HEK293T (cell line): ENCODE data around the gene NFAM1.

Experiments
- CTCF ChIA-PET: fragments of 350-600 bp; formaldehyde crosslinking; extraction: SDS; loops from one replicate; lab custom pipeline; 2021; ENCODE audit warnings: antibody characterized with exemption, inconsistent platforms; lab: Yijun Ruan, JAX
- POLR2A ChIA-PET: fragments of 350-600 bp; formaldehyde crosslinking; extraction: SDS; loops from one replicate; lab custom pipeline; 2020; ENCODE audit warnings: antibody characterized with exemption, inconsistent platforms; lab: Yijun Ruan, JAX
- DNase-seq: peaks from one replicate; pipeline ENCODE4 v3.0.0; 2012; ENCODE audit warnings: mixed read lengths; ENCODE audit errors: extremely low spot score
- ARNT ChIP-seq: fragments of 450-650 bp; IDR thresholded peaks from 2 replicates; pipeline ENCODE4 v1.6.1; 2017; ENCODE audit warnings: mild to moderate bottlenecking
- BHLHE40 ChIP-seq: fragments of 450-650 bp; IDR thresholded peaks from 2 replicates; pipeline ENCODE4 v1.6.1; 2016; ENCODE audit warnings: mild to moderate bottlenecking, moderate library complexity, borderline replicate concordance
- CTBP1 ChIP-seq: fragments of 450-650 bp; IDR thresholded peaks from 2 replicates; pipeline ENCODE4 v1.6.1; 2016; ENCODE audit warnings: borderline replicate concordance
- ELF4 ChIP-seq: fragments of 450-650 bp; IDR thresholded peaks from 2 replicates; pipeline ENCODE4 v1.6.1; 2017; ENCODE audit warnings: antibody characterized with exemption
- FOXA1 ChIP-seq: fragments of 450-650 bp; IDR thresholded peaks from 2 replicates; pipeline ENCODE4 v1.6.1; 2016; ENCODE audit warnings: mild to moderate bottlenecking
- FOXK2 ChIP-seq: fragments of 450-650 bp; IDR thresholded peaks from 2 replicates; pipeline ENCODE4 v1.6.1; 2016; ENCODE audit warnings: mild to moderate bottlenecking
- FOXM1 ChIP-seq: fragments of 450-650 bp; IDR thresholded peaks from 2 replicates; pipeline ENCODE4 v1.6.1; 2017; ENCODE audit warnings: mild to moderate bottlenecking, borderline replicate concordance
- HDGF ChIP-seq: fragments of 450-650 bp; IDR thresholded peaks from 2 replicates; pipeline ENCODE4 v1.6.1; 2017; ENCODE audit warnings: antibody characterized with exemption, borderline replicate concordance
- L3MBTL2 ChIP-seq: fragments of 450-650 bp; conservative IDR thresholded peaks from 2 replicates; pipeline ENCODE4 v1.6.1; 2016; ENCODE audit warnings: mild to moderate bottlenecking
- LEF1 ChIP-seq: fragments of 450-650 bp; IDR thresholded peaks from 2 replicates; pipeline ENCODE4 v1.6.1; 2017; ENCODE audit warnings: mild to moderate bottlenecking, borderline replicate concordance
- NFRKB ChIP-seq: fragments of 450-650 bp; IDR thresholded peaks from 2 replicates; pipeline ENCODE4 v1.6.1; 2016; ENCODE audit warnings: mild to moderate bottlenecking, moderate library complexity
- PKNOX1 ChIP-seq: fragments of 450-650 bp; IDR thresholded peaks from 2 replicates; pipeline ENCODE4 v1.6.1; 2016
- SP1 ChIP-seq: fragments of 450-650 bp; IDR thresholded peaks from 2 replicates; pipeline ENCODE4 v1.6.1; 2017
- SUZ12 ChIP-seq: fragments of 450-650 bp; IDR thresholded peaks from 2 replicates; pipeline ENCODE4 v1.6.1; 2016; ENCODE audit warnings: mild to moderate bottlenecking
- TARDBP ChIP-seq: fragments of 450-650 bp; IDR thresholded peaks from 2 replicates; pipeline ENCODE4 v1.6.1; 2016
- ZNF384 ChIP-seq: fragments of 450-650 bp; IDR thresholded peaks from 2 replicates; pipeline ENCODE4 v1.6.1; 2016

Gene NFAM1

GRCh38 chr22:42341779-42342178 is 90.4 kb downstream of the NFAM1 start:
- CTCF ChIA-PET = no interaction called here
- POLR2A ChIA-PET = interaction anchor here (1.2 to 1.4 kb wide), 2 partner anchors 10 to 27 kb away, joined by 3 read pairs; no protein-coding TSS in a partner anchor
- TF ChIP-seq LEF1 = no peak
- TF ChIP-seq ARNT = no peak
- TF ChIP-seq CTBP1 = no peak
- TF ChIP-seq NFRKB = no peak
- TF ChIP-seq BHLHE40 = no peak
- TF ChIP-seq PKNOX1 = no peak
- TF ChIP-seq ZNF384 = no peak
- TF ChIP-seq TARDBP = no peak
- no peak for TF ChIP-seq FOXA1
- no peak for TF ChIP-seq SP1
- TF ChIP-seq L3MBTL2 = no peak
- no peak for TF ChIP-seq SUZ12
- no peak for TF ChIP-seq FOXK2
- no peak for DNase-seq

DNA sequence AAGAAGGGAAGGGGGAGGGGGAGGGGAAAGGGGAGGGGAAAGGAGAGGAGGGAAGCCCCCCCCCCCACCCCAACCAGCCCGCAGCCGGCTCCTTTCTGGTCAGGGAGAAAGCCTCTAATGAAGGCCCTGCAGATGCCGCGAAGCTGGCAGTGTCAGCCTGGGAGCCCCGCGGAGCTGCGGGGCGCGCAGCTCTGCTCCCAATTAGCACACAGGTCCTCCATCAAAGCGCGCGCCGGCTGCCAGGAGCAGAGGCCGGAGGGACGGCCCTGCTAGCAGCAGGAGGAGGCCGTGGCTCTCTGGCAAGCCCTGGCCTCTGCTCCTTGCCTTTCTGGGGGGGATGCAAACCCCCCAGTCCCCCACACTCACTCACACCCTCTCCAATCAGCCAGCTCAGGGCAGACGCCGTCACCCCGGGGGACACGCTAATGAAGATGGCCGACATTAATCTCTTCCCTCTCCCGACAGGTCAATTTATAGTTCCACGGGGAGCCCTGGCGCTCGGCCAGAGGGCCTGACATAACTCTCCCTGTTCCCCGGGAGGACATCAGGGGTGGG is 91.3 kb downstream of the NFAM1 start:
- CTCF ChIA-PET = no interaction called here
- no peak for TF ChIP-seq ZNF384
- peak; percentile 85 for TF ChIP-seq PKNOX1
- POLR2A ChIA-PET = no interaction called here
- no peak for DNase-seq

- ChIA-PET CTCF (no interaction called here), POLR2A (no interaction called here)
- no peak for TF ChIP-seq HDGF
- no peak for TF ChIP-seq FOXM1
- TF ChIP-seq ZNF384 = no peak
- TF ChIP-seq PKNOX1 = no peak
- TF ChIP-seq NFRKB = no peak
- no peak for TF ChIP-seq TARDBP
- no peak for TF ChIP-seq ARNT
- no peak for DNase-seq
Measured at GRCh38 chr22:42340150-42340549, 92.1 kb downstream of the NFAM1 start.

DNA sequence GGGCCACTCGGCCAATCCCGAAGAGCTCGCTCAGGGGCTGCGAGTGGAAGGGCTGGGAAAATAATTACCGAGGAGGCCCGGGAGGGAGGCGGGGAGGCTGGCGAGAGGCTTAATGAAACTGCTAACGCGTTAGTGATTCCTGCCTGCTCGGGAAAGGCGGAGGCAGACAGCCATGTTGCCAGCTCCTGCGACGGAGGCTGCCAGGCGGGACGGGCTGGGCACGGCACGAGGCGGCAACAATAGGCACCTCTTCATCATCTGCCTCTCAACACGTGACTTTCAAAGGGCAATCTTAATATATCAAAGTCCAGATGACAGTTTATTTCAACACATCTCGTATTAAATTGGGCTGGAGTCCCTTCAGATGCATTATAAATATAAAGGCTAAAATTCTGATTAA is 93.7 kb downstream of the NFAM1 start:
- no peak for TF ChIP-seq ARNT
- no peak for TF ChIP-seq SUZ12
- TF ChIP-seq LEF1 = no peak
- TF ChIP-seq TARDBP = no peak
- no peak for TF ChIP-seq FOXM1
- no peak for DNase-seq
- POLR2A ChIA-PET = no interaction called here
- CTCF ChIA-PET = no interaction called here

- ChIA-PET CTCF (no interaction called here), POLR2A (no interaction called here)
- no peak for DNase-seq
- TF ChIP-seq ZNF384 (no peak), FOXK2 (no peak), FOXA1 (no peak), LEF1 (no peak), PKNOX1 (no peak), ELF4 (no peak), FOXM1 (no peak), ARNT (no peak), L3MBTL2 (no peak), SP1 (no peak), SUZ12 (no peak), NFRKB (no peak), CTBP1 (no peak), HDGF (no peak)
Measured at GRCh38 chr22:42337356-42337755, 94.8 kb downstream of the NFAM1 start.

DNA sequence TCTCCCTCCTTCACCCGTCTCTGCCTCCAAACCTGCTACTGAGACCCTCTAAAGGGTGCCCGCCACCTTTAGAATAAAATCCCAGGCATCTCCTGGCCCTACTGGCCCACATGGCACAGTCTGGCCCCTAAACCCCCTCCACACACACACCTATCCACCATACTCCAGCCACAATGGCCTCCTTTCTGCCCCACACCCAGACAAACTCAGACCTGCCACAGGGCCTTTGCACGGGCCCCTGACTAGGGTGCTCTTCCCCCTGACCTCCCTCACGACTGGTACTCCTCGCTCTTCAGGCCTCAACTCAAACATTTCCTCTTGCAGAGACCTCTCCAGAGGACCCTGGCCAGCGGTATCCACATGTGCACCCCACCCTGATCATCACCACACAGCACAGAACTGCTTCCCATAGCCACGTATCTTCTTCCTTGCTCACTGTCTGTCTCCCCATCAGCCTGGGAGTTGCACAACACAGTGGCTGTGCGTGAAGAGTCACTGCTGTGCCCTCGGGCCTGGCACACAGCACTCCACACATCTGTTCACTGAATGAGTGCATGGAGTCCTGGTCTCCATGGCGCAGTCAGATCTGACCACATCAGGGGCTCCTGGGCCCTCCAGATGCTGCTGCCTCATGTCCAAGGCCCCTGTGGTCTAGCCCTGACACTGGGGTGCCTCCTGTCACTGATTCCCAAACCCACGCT is 95.5 kb downstream of the NFAM1 start:
- POLR2A ChIA-PET = no interaction called here
- CTCF ChIA-PET = no interaction called here
- DNase-seq = no peak
- no peak for TF ChIP-seq SP1
